Ovary (tissue), 9 donors: Measurements from ENCODE around the gene SGCD. TPM values are rescaled to one million over a fixed set of nuclear protein-coding genes. Genes with fewer than 3 reads are reported as not detected.

ENCODE experiments used
- DNase-seq, 5 donors: peaks; one replicate each; pipeline ENCODE4 v3.0.0-alpha.2; 2019 to 2020
- H3K27ac ChIP-seq, 2 donors: fragments of 200-600 bp; one replicate each; pipeline versions ENCODE4 v1.5.1 to v1.8.0; 2019 to 2022
- H3K27me3 ChIP-seq: fragments of 200-600 bp; one replicate; pipeline ENCODE4 v1.8.0; 2022
- H3K36me3 ChIP-seq: fragments of 200-600 bp; sonication (generic); one replicate; pipeline ENCODE4 v1.5.1; 2019
- H3K4me1 ChIP-seq: one replicate; pipeline ENCODE4 v1.8.1; 2013; ENCODE audit warnings: mild to moderate bottlenecking, moderate library complexity; ENCODE audit not compliant: insufficient read depth
- H3K4me3 ChIP-seq: fragments of 200-600 bp; sonication (generic); one replicate; pipeline ENCODE4 v1.5.1; 2017
- H3K9me3 ChIP-seq, 2 donors: fragments of 200-600 bp in 1 of 2; sonication (generic) in 1 of 2; one replicate each; pipeline versions ENCODE4 v1.5.1 to v1.8.1; 2013 to 2019; ENCODE audit warnings: mild to moderate bottlenecking in 1 of 2, moderate library complexity in 1 of 2
- EP300 ChIP-seq: sonication (generic); formaldehyde crosslinking; IDR thresholded peaks from one replicate; pipeline ENCODE4 v1.6.1; 2017; ENCODE audit warnings: antibody characterized with exemption
- POLR2A ChIP-seq: fragments of 450-650 bp; IDR thresholded peaks from one replicate; pipeline ENCODE4 v1.6.1; 2017; ENCODE audit warnings: antibody characterized with exemption, mild to moderate bottlenecking, moderate library complexity
- WGBS, 3 donors: extraction: QIAGEN DNeasy Blood & Tissue Kit in 1 of 3; methylation state at CpG; one replicate each; pipeline versions ENCODE4 v1.1.5 to v1.1.7; 2013 to 2017; 5-methylcytosine and 5-hydroxymethylcytosine counted together
- intact Hi-C, 4 donors: fragments of 100-400 bp; cut with DNase I; formaldehyde crosslinking; loops; one replicate each; pipeline versions ENCODE4 v1.11.0 to v1.15.1; 2022 to 2023
- polyA plus RNA-seq, 2 donors: library from polyadenylated mRNA; stranded (reverse); fragments of 200-250 nt in 1 of 2; fragments of 350-450 nt in 1 of 2; fragmentation: Illumina TruSeq in 1 of 2; extraction: RNeasy Lipid Tissue Mini Kit (QIAGEN cat#74804) in 1 of 2; gene quantifications; one replicate each; pipeline ENCODE4 v1.2.3, GENCODE V29; 2013 to 2014
- total RNA-seq, 7 donors: library from RNA; depleted of rRNA in 2 of 7; stranded (reverse); fragments of >200 nt in 2 of 7; fragmentation: NEBNext Ultra II Directional in 3 of 7; extraction: Animal tissue kit (Norgen Biotek cat#: 25700) in 3 of 7; gene quantifications; one replicate each; pipeline versions ENCODE4 v1.1.0 to v1.2.4, GENCODE V29; 2016 to 2023
- TF ChIP-seq, protein P1 (sequence below), 3 donors: fragments of 450-650 bp in 2 of 3; fragments of 200-600 bp in 1 of 3; IDR thresholded peaks; one replicate each; pipeline versions ENCODE4 v1.5.1 to v1.8.0; 2016 to 2022; ENCODE audit warnings: antibody characterized with exemption in 3 of 3, mild to moderate bottlenecking in 1 of 3
- donor health status: DM: no; HTN: no; CAD: no; lungs with moderate emphysema.
- donor health status: DM: no; HTN: no; CAD: no.
- donor health status: Bipolar disorder and iron deficiency.
- donor health status: DM: yes; HTN: yes; CAD: no.
- donor health status: DM: no; HTN: no; CAD: no.
- donor health status: DM: yes; HTN: yes; CAD: no.

SGCD gene
- total and polyA plus RNA-seq, 9 donors = 3.7 to 24.0 (median 12.9) TPM

GRCh38 chr5:156704139-156704538 lies 377.2 kb downstream of the SGCD start:
- no peak for TF ChIP-seq POLR2A
- TF ChIP-seq, protein P1, sequence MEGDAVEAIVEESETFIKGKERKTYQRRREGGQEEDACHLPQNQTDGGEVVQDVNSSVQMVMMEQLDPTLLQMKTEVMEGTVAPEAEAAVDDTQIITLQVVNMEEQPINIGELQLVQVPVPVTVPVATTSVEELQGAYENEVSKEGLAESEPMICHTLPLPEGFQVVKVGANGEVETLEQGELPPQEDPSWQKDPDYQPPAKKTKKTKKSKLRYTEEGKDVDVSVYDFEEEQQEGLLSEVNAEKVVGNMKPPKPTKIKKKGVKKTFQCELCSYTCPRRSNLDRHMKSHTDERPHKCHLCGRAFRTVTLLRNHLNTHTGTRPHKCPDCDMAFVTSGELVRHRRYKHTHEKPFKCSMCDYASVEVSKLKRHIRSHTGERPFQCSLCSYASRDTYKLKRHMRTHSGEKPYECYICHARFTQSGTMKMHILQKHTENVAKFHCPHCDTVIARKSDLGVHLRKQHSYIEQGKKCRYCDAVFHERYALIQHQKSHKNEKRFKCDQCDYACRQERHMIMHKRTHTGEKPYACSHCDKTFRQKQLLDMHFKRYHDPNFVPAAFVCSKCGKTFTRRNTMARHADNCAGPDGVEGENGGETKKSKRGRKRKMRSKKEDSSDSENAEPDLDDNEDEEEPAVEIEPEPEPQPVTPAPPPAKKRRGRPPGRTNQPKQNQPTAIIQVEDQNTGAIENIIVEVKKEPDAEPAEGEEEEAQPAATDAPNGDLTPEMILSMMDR (IDR thresholded peaks at IDR 0.05) = no peak
- TF ChIP-seq EP300 = no peak
- H3K27ac ChIP-seq = no peak overlapping the region
- H3K27me3 ChIP-seq = no peaks in the 10 kb centered on the region
- H3K4me1 ChIP-seq = no peaks in the 10 kb centered on the region
- no peak for DNase-seq
- no peak overlapping the region for H3K4me3 ChIP-seq
- 91 to 94% (median 94%) methylated on average over 3 of the region's 3 CpGs for WGBS, 3 donors
- no peaks in the 10 kb centered on the region for H3K36me3 ChIP-seq
- intact Hi-C loops = no loop called here
- no peaks in the 10 kb centered on the region for H3K9me3 ChIP-seq

GRCh38 chr5:156706631-156707030 lies 379.7 kb downstream of the SGCD start:
- Histone ChIP-seq H3K27ac (no peak overlapping the region), H3K36me3 (no peaks in the 10 kb centered on the region), H3K4me3 (no peak overlapping the region), H3K27me3 (no peaks in the 10 kb centered on the region), H3K4me1 (no peaks in the 10 kb centered on the region), H3K9me3 (no peaks in the 10 kb centered on the region)
- TF ChIP-seq POLR2A (no peak), EP300 (no peak)
- TF ChIP-seq, protein P1 (IDR thresholded peaks at IDR 0.05) = no peak
- intact Hi-C loops = no loop called here
- DNase-seq = no peak

DNA sequence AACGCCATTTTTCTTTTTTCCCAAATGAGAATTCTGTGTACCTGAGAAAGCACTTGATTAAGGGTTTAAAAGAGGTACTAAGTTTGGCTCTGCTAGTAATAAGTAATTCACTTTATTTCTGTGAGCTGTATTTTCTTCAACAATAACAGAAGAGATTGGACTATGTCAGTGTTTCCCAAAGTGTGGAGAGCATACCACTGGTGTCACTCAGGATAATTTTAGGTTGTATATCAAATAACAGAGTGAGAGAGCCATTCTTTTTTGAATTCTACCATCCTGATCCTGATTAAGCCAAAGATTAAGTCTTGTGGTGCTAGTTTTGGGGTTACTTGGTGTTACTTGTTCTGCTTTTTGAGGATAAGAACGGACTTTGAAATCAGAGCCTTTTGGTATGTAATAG lies 380.8 kb downstream of the SGCD start:
- 84 to 88% (median 87%) methylated on average over 2 of the region's 2 CpGs for WGBS, 3 donors
- no peak for DNase-seq
- H3K4me1 ChIP-seq = peaks cover 2% of the 10 kb centered on the region
- intact Hi-C loops = no loop called here
- H3K9me3 ChIP-seq = no peaks in the 10 kb centered on the region
- H3K27ac ChIP-seq = no peak overlapping the region
- no peak for TF ChIP-seq POLR2A
- no peak for TF ChIP-seq EP300
- TF ChIP-seq, protein P1 (IDR thresholded peaks at IDR 0.05) = no peak
- no peak overlapping the region for H3K4me3 ChIP-seq
- H3K27me3 ChIP-seq = no peaks in the 10 kb centered on the region
- H3K36me3 ChIP-seq = no peaks in the 10 kb centered on the region

GRCh38 chr5:156715287-156715686 lies 388.3 kb downstream of the SGCD start:
- WGBS, 3 donors = 90 to 94% (median 92%) methylated on average over 2 of the region's 2 CpGs
- no peaks in the 10 kb centered on the region for H3K27me3 ChIP-seq

More at GRCh38 chr5:156715287-156715686, 388.3 kb downstream of the SGCD start:
- no peak for DNase-seq
- Histone ChIP-seq H3K4me3 (no peak overlapping the region), H3K4me1 (peaks cover 2% of the 10 kb centered on the region), H3K27ac (no peak overlapping the region), H3K36me3 (no peaks in the 10 kb centered on the region), H3K9me3 (no peaks in the 10 kb centered on the region)
- TF ChIP-seq POLR2A (no peak), EP300 (no peak)
- TF ChIP-seq, protein P1 (IDR thresholded peaks at IDR 0.05) = no peak
- intact Hi-C loops = no loop called here
